Measurements from ENCODE around the gene PSMB7.

The PSMB7 gene

GRCh38 chr9:124320062-124320973, 94.9 kb downstream of the PSMB7 start:
- H3K9me3 ChIP-seq (ENCODE audit: control insufficient read depth, insufficient read depth, low read depth, low read length) = no peaks in the 10 kb centered on the region
- no peaks in the 10 kb centered on the region for H3K27me3 ChIP-seq (ENCODE audit: control insufficient read depth, insufficient read depth, low read length)
- peaks cover 27% of the 10 kb centered on the region; the same call in 1 of the 2 replicates for H3K36me3 ChIP-seq (ENCODE audit: control insufficient read depth, insufficient read depth, low read length)
- H3K9ac ChIP-seq (ENCODE audit: low read length) = no peak overlapping the region
- no peak overlapping the region for H3K4me3 ChIP-seq (ENCODE audit: low read depth, low read length)
- H3K27ac ChIP-seq (ENCODE audit: low read depth, low read length) = no peak overlapping the region
- no peaks in the 10 kb centered on the region for H3K4me1 ChIP-seq (ENCODE audit: control insufficient read depth, insufficient read depth, low read length)

GRCh38 chr9:124315882-124316281, 99.4 kb downstream of the PSMB7 start:
- Histone ChIP-seq H3K9ac (ENCODE audit: low read length) (no peak overlapping the region), H3K36me3 (ENCODE audit: control insufficient read depth, insufficient read depth, low read length) (peaks cover 25% of the 10 kb centered on the region), H3K9me3 (ENCODE audit: control insufficient read depth, insufficient read depth, low read depth, low read length) (no peaks in the 10 kb centered on the region), H3K27me3 (ENCODE audit: control insufficient read depth, insufficient read depth, low read length) (no peaks in the 10 kb centered on the region), H3K27ac (ENCODE audit: low read depth, low read length) (no peak overlapping the region), H3K4me1 (ENCODE audit: control insufficient read depth, insufficient read depth, low read length) (no peaks in the 10 kb centered on the region), H3K4me3 (ENCODE audit: low read depth, low read length) (no peak overlapping the region)

GRCh38 chr9:124313940-124314339, 101.3 kb downstream of the PSMB7 start:
- Histone ChIP-seq H3K9ac (ENCODE audit: low read length) (no peak overlapping the region), H3K27me3 (ENCODE audit: control insufficient read depth, insufficient read depth, low read length) (no peaks in the 10 kb centered on the region), H3K27ac (ENCODE audit: low read depth, low read length) (no peak overlapping the region), H3K36me3 (ENCODE audit: control insufficient read depth, insufficient read depth, low read length) (peaks cover 25% of the 10 kb centered on the region), H3K4me3 (ENCODE audit: low read depth, low read length) (no peak overlapping the region), H3K9me3 (ENCODE audit: control insufficient read depth, insufficient read depth, low read depth, low read length) (no peaks in the 10 kb centered on the region), H3K4me1 (ENCODE audit: control insufficient read depth, insufficient read depth, low read length) (peaks cover 11% of the 10 kb centered on the region; the same call in 1 of the 2 replicates)

- Histone ChIP-seq H3K27me3 (ENCODE audit: control insufficient read depth, insufficient read depth, low read length) (no peaks in the 10 kb centered on the region), H3K9ac (ENCODE audit: low read length) (no peak overlapping the region), H3K4me3 (ENCODE audit: low read depth, low read length) (no peak overlapping the region), H3K27ac (ENCODE audit: low read depth, low read length) (no peak overlapping the region), H3K4me1 (ENCODE audit: control insufficient read depth, insufficient read depth, low read length) (peaks cover 15% of the 10 kb centered on the region; the same call in 1 of the 2 replicates), H3K9me3 (ENCODE audit: control insufficient read depth, insufficient read depth, low read depth, low read length) (no peaks in the 10 kb centered on the region), H3K36me3 (ENCODE audit: control insufficient read depth, insufficient read depth, low read length) (peaks cover 25% of the 10 kb centered on the region)
Measured at GRCh38 chr9:124312290-124313265, 102.7 kb downstream of the PSMB7 start.

- Histone ChIP-seq H3K4me1 (ENCODE audit: control insufficient read depth, insufficient read depth, low read length) (peaks cover 15% of the 10 kb centered on the region; the same call in 1 of the 2 replicates), H3K9me3 (ENCODE audit: control insufficient read depth, insufficient read depth, low read depth, low read length) (no peaks in the 10 kb centered on the region), H3K9ac (ENCODE audit: low read length) (no peak overlapping the region), H3K27ac (ENCODE audit: low read depth, low read length) (no peak overlapping the region), H3K4me3 (ENCODE audit: low read depth, low read length) (no peak overlapping the region), H3K36me3 (ENCODE audit: control insufficient read depth, insufficient read depth, low read length) (peaks cover 19% of the 10 kb centered on the region), H3K27me3 (ENCODE audit: control insufficient read depth, insufficient read depth, low read length) (no peaks in the 10 kb centered on the region)
Measured at GRCh38 chr9:124311283-124311682, 104.0 kb downstream of the PSMB7 start.

- Histone ChIP-seq H3K9me3 (ENCODE audit: control insufficient read depth, insufficient read depth, low read depth, low read length) (no peaks in the 10 kb centered on the region), H3K27ac (ENCODE audit: low read depth, low read length) (peak overlapping the region; percentile 74; the same call in 1 of the 2 replicates), H3K27me3 (ENCODE audit: control insufficient read depth, insufficient read depth, low read length) (no peaks in the 10 kb centered on the region), H3K4me3 (ENCODE audit: low read depth, low read length) (no peak overlapping the region), H3K36me3 (ENCODE audit: control insufficient read depth, insufficient read depth, low read length) (peaks cover 9% of the 10 kb centered on the region), H3K4me1 (ENCODE audit: control insufficient read depth, insufficient read depth, low read length) (peaks cover 15% of the 10 kb centered on the region; the same call in 1 of the 2 replicates), H3K9ac (ENCODE audit: low read length) (peak overlapping the region; percentile 68)
Measured at GRCh38 chr9:124309667-124310084, 105.6 kb downstream of the PSMB7 start.

GRCh38 chr9:124308606-124309491, 106.4 kb downstream of the PSMB7 start:
- Histone ChIP-seq H3K36me3 (ENCODE audit: control insufficient read depth, insufficient read depth, low read length) (peaks cover 5% of the 10 kb centered on the region; the same call in 1 of the 2 replicates), H3K9me3 (ENCODE audit: control insufficient read depth, insufficient read depth, low read depth, low read length) (no peaks in the 10 kb centered on the region), H3K27me3 (ENCODE audit: control insufficient read depth, insufficient read depth, low read length) (no peaks in the 10 kb centered on the region), H3K9ac (ENCODE audit: low read length) (peak overlapping the region; percentile 39), H3K27ac (ENCODE audit: low read depth, low read length) (peak overlapping the region; percentile 74), H3K4me3 (ENCODE audit: low read depth, low read length) (no peak overlapping the region), H3K4me1 (ENCODE audit: control insufficient read depth, insufficient read depth, low read length) (peaks cover 15% of the 10 kb centered on the region; the same call in 1 of the 2 replicates)

GRCh38 chr9:124307379-124308030, 107.7 kb downstream of the PSMB7 start:
- H3K27me3 ChIP-seq (ENCODE audit: control insufficient read depth, insufficient read depth, low read length) = no peaks in the 10 kb centered on the region
- no peak overlapping the region for H3K9ac ChIP-seq (ENCODE audit: low read length)
- H3K4me1 ChIP-seq (ENCODE audit: control insufficient read depth, insufficient read depth, low read length) = peaks cover 15% of the 10 kb centered on the region; the same call in 1 of the 2 replicates
- peaks cover 5% of the 10 kb centered on the region; the same call in 1 of the 2 replicates for H3K36me3 ChIP-seq (ENCODE audit: control insufficient read depth, insufficient read depth, low read length)
- H3K9me3 ChIP-seq (ENCODE audit: control insufficient read depth, insufficient read depth, low read depth, low read length) = no peaks in the 10 kb centered on the region
- no peak overlapping the region for H3K4me3 ChIP-seq (ENCODE audit: low read depth, low read length)
- no peak overlapping the region for H3K27ac ChIP-seq (ENCODE audit: low read depth, low read length)

GRCh38 chr9:124306098-124306735, 109.0 kb downstream of the PSMB7 start:
- Histone ChIP-seq H3K9ac (ENCODE audit: low read length) (no peak overlapping the region), H3K4me1 (ENCODE audit: control insufficient read depth, insufficient read depth, low read length) (peaks cover 15% of the 10 kb centered on the region; the same call in 1 of the 2 replicates), H3K27ac (ENCODE audit: low read depth, low read length) (no peak overlapping the region)

More at GRCh38 chr9:124306098-124306735, 109.0 kb downstream of the PSMB7 start:
- no peaks in the 10 kb centered on the region for H3K27me3 ChIP-seq (ENCODE audit: control insufficient read depth, insufficient read depth, low read length)
- H3K9me3 ChIP-seq (ENCODE audit: control insufficient read depth, insufficient read depth, low read depth, low read length) = no peaks in the 10 kb centered on the region
- H3K36me3 ChIP-seq (ENCODE audit: control insufficient read depth, insufficient read depth, low read length) = peaks cover 9% of the 10 kb centered on the region; the same call in 1 of the 2 replicates
- H3K4me3 ChIP-seq (ENCODE audit: low read depth, low read length) = no peak overlapping the region
